HG03064 (cell line): Measurements from ENCODE around the gene DNAH11.
"Not testable (repeated sequence)": the region's sequence is repeated elsewhere in the genome, so short reads cannot be mapped to it uniquely, and the experiment has no call there.

Experiments
- ATAC-seq: cut with Tn5 transposase; IDR thresholded peaks from one replicate; pipeline ENCODE4 v1.9.1; 2021; ENCODE audit warnings: low read depth; ENCODE audit not compliant: unreplicated experiment

DNAH11 gene

DNA sequence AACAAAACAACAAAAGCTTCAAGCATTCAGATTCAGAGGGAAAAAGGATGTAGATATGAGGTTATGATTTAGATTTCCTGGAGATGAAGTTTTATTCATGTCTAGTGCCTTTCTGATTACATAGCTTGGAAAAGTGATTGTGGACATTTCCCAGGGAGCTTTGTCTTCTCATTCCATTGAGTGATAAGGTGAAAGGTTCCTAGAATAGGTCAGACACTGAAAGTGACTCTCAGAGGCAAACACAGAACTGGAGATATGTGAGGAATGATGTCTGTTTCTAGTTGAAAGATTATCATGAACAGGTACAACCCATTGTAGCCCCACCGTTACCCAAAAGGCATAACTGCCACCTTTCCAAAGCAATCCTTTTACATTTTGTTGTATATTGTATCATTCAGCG lies 223.4 kb downstream of the DNAH11 start:
- no peak for ATAC-seq

DNA sequence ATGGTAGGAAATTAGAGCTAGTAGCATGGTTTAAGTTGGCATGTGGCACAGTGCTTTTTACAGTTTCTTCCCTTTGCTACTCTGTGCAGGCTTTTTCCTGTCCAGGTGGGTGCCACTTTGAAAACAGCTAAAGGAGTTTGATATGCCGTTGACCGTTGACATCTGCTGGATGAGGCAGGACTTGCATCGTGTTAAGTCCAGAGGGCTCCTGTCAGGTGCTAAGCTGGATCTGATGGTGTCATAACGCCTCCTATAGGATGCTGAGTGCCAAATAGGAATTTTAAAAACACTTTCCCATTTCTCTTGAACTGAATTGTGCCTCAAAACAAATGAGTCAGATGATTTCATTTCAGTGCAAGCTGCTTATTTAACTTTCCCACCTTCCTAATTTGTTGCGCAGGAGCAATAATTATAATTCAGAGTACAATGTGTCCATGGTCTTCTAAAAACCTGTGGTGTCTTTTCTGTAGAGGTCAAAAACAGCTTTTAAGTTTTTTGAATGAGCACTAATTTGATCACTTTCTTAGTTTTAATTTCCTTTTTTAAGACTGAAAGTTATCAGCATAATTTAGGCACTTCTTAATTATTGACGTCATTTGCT lies 224.6 kb downstream of the DNAH11 start:
- ATAC-seq, result peak; percentile 61

DNA sequence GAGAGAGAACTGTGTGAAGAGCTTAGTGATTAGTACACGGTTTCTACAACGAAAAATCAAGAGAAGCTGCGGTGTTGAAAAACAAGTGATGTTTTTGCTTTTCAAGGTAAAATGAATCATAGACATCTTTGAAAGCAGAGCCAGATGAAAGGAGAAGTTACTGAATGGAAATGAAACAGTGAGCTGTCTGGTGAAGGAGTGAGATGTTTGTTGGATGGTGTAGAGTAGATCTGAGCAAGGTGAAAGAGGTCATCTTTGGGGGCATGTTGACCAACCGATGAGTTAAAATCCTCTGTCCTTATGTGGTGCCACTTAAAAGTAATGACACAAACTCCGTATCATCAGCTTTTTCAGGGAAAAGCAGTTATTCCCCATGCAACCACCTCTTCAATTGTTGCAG lies 225.4 kb downstream of the DNAH11 start:
- no peak for ATAC-seq

DNA sequence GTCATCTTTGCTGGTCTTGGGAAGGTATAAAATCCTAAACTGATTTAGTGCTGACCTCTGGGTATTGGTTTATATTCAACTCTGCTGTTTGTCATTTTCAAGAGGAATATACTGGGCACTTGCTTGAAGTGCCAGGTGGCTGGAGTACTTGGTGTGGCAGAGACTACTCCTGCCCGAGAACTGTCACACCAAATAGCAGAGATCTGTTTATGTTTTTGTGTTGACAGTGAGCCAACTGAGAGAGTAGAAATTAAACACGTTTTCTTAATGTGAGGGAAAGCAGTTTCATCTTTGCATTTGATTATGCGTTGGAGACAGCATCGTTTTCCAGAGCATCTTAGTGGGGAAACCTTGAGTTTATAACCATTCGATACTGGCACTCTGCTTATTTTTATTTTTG lies 228.4 kb downstream of the DNAH11 start:
- no peak for ATAC-seq

DNA sequence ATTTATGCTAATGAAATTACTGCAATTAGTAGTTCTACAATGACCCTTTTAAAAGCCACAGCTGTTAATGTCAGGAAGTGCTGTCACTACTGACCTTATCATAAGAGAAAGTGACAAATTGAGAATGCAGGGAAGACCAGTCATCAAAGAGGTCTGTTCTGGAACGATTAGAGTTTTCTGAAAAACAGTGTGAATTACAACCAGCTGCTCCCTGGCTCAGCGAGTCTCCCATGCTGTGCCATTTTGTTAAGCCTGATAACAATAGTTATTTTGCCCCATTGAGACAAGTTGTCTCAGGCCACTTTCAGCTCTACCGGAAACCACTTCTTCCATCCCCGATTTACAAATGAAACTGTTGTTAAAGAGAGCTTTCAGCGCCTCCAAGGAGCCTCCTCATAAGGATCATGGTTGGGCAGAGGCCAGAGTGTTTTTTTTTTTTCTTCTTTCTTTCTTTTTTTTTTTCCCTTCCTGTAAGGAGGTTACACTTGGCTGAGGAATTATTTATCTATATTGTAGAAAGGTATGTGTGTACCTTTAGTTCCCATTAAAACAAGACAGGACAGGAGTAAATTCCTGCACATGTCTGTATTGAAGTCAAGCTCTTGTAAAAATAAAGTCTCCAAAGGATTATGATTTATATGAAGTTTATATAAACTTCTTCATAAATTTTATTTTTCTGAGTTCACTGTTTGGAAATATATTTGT lies 229.2 kb downstream of the DNAH11 start:
- ATAC-seq, result no peak

DNA sequence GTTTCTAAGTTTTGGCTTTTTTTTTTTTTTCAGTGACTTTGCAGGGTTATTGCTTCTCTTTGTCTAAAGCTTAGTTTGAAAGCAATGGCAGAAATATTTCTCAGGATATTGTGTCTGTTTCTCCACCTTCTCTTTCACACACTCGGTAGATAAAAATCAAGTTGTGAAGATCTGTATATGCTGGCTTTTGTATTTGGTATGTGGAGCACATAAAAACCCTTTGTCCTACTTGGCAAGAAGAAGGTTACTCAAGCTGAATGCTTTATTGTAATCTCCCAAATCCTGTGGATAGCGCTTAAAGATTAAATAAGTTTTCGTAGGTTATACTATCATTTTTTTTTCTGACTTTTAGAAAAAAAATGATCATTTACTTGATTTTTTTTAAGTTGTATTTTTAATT lies 230.5 kb downstream of the DNAH11 start:
- no peak for ATAC-seq

DNA sequence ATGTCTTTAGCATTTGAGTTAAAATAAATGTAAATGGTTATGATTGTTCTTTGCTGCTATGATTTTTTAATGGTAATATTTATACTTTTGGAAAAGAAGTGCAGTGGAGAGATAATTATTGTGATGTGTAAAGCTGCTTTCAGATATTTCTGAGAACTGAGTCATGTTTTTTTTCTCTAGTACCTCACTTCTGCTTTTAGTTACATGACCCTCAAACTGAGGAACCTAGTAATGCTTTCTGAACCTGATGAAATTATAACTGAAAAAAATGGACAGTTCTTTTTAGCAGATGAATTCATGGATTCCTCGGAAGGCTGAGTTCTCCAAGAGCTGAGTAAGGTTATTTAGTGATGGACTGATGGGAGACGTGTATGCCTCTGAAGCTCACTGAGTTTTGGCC lies 235.1 kb downstream of the DNAH11 start:
- ATAC-seq, result no peak

DNA sequence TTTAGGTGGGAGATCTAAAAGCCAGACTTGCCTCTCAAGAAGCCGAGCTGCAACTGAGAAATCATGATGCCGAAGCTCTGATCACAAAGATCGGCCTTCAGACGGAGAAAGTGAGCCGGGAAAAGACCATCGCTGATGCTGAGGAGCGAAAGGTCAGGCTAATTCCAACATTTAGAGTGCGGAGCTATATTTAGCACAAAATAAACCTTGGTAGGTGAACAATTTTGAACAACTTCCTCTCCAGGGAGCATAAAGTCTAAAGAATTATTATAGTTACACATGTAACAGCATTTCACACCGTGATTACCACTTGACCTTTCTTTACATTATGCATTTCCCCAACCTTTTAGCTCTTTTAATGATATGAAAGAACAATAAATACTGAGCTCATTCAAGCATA lies 236.1 kb downstream of the DNAH11 start:
- ATAC-seq, result no peak

DNA sequence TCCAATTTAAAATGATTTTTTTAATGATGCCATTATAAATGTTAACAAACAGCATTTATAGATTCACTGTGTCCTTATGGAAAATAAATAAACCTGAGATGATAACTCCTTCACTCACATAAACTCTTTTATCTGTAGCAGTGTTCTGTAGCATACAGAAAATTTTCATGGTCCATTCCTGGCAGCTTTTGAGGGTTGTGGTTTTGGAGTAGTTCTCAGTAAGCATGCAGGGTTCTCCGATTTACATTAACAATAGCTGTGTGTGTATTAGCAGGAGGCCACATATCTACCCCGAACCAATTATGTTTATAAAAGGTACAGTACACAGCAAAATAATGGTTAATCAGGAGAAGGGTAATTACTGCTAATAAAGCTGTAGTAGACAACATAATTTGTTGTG lies 240.2 kb downstream of the DNAH11 start:
- ATAC-seq, result no peak

DNA sequence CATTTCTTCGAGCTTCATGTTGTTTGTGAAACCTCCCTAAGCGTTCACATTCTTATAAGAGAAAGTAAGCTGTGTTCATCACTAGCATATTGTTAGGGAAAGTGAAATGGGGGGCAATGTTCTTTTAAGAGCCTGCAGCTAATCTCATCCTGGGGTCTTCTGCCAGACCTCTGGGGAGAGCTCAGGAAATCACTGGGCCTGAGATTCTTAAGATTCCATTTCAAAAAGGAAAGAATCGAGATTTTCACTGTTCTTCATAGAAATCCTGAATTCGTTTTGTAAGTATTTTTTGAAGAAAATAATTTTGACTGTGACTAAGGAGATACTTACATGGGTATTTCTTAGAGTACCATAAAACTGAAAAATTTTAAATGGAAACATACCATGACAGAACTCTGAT lies 242.2 kb downstream of the DNAH11 start:
- ATAC-seq, result no peak

DNA sequence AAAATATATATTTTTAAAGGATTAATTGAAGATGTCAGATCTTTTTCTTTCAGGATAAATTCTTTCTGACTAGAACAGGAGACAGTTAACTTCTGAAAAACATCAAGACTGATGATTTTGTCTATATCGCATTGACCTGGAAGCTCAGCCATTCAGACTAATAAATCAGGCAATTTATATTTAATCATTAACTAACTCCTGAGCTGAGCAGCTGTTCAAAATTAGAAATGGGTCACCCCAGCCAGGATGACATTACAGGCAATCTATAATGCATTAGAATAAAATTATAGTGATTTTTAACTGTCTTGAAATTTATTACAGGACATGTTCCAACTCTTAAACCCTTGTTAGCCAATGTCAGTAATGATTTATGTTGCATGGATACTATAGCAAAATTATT lies 263.0 kb downstream of the DNAH11 start:
- ATAC-seq, result no peak

DNA sequence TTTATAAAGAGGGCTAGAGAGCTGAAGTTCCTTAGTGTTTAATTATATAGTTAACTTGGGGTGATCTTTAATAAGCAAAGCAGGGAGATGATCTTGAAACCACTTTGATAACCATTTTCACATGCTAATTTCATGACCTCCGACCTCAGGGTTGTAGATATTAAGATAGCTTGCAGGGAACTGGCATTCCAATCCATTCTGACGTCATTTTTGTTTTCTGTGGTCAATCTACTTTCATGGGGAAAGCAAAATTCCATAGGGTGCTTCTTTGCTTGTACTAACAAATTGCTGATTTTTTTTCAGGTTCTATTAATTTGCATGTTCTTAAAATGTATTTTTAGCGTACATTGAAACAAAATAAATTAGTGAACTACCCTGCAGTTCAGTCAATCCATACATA lies 263.5 kb downstream of the DNAH11 start:
- no peak for ATAC-seq

DNA sequence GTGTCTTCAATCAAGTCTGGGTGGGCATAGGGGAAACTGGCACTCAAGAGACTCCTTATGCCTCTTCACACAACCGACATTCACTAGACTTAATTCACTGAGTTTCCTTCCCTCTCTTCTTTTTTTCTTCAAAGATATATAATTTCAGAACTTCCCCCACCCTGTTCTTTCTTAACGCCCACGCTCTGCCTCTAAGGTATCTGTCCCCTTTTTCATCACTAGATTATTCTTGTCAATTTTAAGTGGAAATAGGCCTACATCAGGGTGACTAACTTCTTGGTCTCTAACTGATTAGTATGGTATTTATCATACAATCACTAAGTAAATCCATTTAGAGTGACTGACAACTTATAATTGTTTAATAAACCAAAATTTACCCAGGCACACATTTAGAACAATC lies 276.2 kb downstream of the DNAH11 start:
- no peak for ATAC-seq

DNA sequence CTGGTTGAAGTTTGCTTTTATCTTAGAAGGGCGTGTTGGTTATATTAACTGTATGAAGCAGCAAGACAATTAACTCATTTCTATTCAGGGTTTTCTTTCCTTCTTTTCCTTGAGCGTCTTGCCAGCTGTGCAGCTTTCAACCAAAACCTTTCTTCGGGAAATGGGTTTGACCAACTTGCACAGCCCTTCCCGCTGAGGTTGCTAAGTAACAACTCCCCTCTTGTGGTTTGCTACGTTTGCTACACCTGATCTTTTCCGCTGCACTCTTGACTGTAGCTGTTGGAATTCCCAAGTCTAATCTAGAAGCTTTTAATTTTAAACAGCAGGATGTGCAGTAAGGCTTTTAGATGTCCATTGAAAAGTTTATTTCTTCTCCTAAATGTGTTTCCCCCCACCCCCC lies 286.0 kb downstream of the DNAH11 start:
- no peak for ATAC-seq

DNA sequence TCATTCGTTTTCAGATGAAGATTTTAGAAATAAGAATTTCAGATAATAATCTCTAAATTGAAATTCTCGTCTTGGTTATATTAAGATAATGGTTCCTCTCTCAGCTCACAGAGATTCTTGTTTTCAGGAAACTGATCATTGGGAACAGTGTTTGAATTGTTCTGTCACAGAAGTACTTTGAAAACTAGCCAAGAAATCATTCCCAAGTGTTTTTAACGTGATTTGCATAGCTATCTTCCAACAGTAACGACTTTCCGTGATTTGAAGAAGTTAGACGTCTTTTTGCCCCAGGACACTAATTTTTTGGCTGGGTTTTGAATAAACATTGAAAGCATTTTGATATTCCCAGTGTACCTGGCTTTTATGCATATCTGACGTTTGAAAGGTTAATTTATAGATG lies 286.9 kb downstream of the DNAH11 start:
- ATAC-seq, result no peak

DNA sequence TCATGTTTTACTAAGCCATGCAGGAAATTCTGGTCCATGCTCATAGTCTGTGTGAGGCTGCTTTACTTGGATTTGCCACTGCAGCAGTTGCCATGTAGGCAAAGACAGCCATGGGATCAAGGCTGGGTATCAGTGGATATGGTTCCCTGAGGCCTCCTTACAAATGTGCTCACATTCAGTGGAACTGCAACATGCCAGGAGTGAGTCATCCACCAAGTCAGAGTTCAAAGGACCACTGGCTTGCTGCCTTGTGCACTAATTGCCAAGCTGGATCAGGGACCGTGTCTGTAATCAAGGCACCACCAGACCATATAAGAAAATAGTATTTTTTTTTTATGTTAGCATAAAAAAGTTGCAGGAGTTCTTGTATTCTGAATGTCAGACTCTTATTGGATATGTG lies 301.9 kb downstream of the DNAH11 start:
- no peak for ATAC-seq

DNA sequence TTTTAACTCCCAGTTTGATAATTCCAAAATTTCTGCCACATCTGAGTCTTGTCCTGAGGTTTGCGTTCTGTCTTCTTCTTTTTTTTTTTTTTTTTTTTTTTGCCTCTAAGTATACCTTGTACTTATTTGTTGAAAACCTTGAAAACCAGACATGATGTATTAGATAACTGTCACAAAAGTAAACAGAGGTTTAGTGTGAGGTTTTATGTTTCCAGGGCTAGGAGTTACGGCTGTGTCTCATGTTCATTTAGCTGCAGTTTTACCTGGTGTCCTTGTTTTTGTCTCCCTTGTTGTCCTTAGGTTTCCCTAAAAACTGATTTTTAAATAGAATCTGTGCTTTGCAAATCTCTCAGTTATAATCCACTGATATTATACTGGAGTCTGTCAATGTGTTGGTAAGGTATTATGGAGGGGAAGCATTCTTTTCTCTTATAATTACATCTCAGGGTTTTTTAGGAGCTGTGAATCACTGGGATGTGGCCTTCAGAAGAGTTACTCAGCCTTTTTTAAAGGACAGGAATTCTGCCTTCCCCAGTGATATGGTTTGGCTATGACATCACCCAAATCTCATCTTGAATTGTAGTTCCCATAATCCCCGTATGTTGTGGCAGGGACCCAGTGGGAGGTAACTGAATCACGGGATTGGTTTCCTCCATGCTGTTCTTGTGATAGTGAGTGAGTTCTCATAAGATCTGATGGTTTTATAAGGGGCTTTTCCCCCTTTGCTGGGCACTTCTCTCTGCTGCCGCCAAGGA lies 307.9 kb downstream of the DNAH11 start:
- ATAC-seq, result no peak

DNA sequence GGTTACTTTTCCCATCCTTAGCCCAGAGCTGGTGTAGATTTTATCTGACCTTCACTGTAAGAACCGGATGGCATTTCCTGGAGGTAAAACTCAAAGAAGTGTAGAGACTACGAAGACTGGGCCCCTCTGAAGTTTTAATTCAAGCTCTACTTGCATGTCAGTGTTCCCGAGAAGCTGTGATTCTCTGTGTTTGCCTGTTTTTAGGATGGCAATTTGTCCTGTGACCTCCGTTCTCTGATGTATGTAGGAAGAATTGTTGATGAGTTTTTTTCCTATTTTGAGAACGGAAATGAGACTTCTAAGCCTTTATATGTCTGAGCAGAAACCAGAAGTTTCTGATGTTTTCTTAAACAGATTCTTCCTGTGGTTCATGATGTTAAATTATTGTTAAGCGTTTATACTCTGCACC lies 308.7 kb downstream of the DNAH11 start:
- no peak for ATAC-seq

DNA sequence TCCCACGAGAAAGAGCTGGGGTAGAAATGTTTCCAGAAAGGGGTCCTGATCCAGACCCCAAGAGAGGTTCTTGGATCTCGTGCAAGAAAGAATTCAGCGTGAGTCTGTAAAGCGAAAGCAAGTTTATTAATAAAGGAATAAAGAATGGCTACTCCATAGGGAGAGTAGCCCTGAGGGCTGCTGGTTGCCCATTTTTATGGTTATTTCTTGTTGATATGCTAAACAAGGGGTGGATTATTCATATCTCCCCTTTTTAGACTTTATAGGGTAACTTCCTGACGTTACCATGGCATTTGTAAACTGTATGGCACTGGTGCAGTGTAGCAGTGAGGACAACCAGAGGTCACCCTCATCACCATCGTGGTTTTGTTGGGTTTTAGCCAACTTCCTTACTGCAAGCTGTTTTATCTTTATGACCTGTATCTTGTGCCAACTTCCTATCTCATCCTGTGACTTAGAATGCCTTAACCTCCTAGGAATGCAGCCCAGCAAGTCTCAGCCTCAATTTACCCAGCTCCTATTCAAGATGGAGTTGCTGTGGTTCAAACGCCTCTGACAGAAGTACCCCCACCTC lies 322.9 kb downstream of the DNAH11 start:
- not testable (repeated sequence) for ATAC-seq

DNA sequence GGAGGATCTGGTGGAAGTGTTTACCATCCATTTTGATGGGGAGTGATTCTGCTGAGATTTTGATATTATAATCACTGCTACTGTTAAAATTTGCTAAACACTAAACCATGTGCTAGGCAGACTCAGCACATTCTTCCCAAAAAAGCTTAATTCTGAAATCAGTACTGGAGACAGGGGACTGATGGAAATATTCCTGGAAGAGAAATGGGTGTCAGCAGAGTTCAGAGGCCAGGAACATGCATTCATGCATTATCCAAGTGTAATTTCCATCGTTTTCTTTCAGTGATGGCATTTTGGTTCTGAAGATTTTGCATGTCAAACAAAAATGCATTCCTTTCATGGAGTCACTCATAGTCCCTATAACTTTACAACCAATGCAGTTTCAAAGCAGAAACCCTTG lies 323.9 kb downstream of the DNAH11 start:
- ATAC-seq, result no peak

DNA sequence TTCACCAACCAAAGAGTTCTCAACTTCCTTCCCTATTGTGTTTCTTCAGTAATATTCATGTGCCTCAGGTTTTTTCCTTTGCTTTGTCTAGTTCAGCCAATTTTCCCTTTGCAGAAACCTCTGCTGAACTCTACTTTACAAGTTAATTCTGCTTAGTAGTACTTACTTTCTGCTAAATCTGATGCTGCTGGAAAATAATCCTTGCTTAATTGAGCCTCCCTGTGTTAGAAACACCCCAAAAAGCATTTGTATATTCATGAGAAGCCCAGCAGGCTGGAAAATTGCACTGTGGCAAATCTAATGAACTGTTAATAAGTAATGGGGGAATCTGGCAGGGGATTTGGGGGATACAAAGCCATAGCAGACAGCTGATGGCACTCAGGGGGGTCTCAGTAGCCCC lies 324.4 kb downstream of the DNAH11 start:
- ATAC-seq, result no peak
